Activated T-helper 1 cell treated with anti-CD3 and anti-CD28 coated beads, Interleukin-12 subunit alpha, Interleukin-12 subunit beta, Interleukin-2, Interleukin-4 antibody, amounts not matched to agents 30 ng/mL and 10 ng/mL and 1 ng/mL, durations not matched to agents 14 hours and 24 hours and 36 hours (primary cell): ENCODE results near the gene DOCK6. TPM values are rescaled to one million over a fixed set of nuclear protein-coding genes. Genes with fewer than 3 reads are reported as not detected.
"Not testable (repeated sequence)": the region's sequence is repeated elsewhere in the genome, so short reads cannot be mapped to it uniquely, and the experiment has no call there.

Experiments
- DNase-seq: peaks from one replicate; pipeline ENCODE4 v3.0.0; 2021; ENCODE audit warnings: low spot score
- H3K27ac Mint-ChIP-seq: one replicate; pipeline ENCODE4 v1.8.0; 2021; ENCODE audit warnings: mild to moderate bottlenecking, mixed read lengths
- H3K27me3 Mint-ChIP-seq: one replicate; pipeline ENCODE4 v1.8.0; 2022; ENCODE audit warnings: mild to moderate bottlenecking, moderate library complexity, mixed read lengths; ENCODE audit not compliant: insufficient read depth
- H3K36me3 Mint-ChIP-seq: one replicate; pipeline ENCODE4 v1.8.0; 2021; ENCODE audit warnings: low read depth, mixed read lengths
- H3K4me1 Mint-ChIP-seq: one replicate; pipeline ENCODE4 v1.8.0; 2021; ENCODE audit warnings: low read depth, mixed read lengths
- H3K4me3 Mint-ChIP-seq: one replicate; pipeline ENCODE4 v1.8.0; 2021; ENCODE audit warnings: mild to moderate bottlenecking, moderate library complexity, mixed read lengths
- H3K9me3 Mint-ChIP-seq: one replicate; pipeline ENCODE4 v1.8.0; 2021; ENCODE audit warnings: mixed read lengths
- intact Hi-C: fragments of 100-400 bp; cut with micrococcal nuclease; formaldehyde crosslinking; loops from one replicate; pipeline ENCODE4 v1.15.1; 2024
- total RNA-seq: library from RNA; stranded (reverse); gene quantifications from 2 replicates; pipeline ENCODE4 v1.2.3, GENCODE V29; 2022

The DOCK6 gene
- total RNA-seq, 1 donor from 2014 or later: 1.2 TPM

DNA sequence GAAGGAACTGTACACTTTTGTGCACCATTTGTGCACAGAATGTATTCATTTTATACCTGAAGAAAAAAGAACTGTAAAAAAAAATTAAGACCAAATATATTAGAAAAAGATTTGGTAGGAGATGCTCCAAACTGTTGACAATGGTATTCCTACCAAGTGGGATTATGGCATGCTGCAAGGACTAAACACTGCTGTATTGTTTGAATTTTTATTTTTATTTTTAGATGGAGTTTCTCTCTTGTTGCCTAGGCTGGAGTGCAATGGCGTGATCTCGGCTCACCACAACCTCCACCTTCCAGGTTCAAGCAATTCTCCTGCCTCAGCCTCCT, 101.9 kb downstream of the DOCK6 start:
- H3K9me3 Mint-ChIP-seq, H3K27ac Mint-ChIP-seq, H3K4me3 Mint-ChIP-seq, intact Hi-C loops, H3K27me3 Mint-ChIP-seq, H3K36me3 Mint-ChIP-seq, DNase-seq, H3K4me1 Mint-ChIP-seq: not testable (repeated sequence)

DNA sequence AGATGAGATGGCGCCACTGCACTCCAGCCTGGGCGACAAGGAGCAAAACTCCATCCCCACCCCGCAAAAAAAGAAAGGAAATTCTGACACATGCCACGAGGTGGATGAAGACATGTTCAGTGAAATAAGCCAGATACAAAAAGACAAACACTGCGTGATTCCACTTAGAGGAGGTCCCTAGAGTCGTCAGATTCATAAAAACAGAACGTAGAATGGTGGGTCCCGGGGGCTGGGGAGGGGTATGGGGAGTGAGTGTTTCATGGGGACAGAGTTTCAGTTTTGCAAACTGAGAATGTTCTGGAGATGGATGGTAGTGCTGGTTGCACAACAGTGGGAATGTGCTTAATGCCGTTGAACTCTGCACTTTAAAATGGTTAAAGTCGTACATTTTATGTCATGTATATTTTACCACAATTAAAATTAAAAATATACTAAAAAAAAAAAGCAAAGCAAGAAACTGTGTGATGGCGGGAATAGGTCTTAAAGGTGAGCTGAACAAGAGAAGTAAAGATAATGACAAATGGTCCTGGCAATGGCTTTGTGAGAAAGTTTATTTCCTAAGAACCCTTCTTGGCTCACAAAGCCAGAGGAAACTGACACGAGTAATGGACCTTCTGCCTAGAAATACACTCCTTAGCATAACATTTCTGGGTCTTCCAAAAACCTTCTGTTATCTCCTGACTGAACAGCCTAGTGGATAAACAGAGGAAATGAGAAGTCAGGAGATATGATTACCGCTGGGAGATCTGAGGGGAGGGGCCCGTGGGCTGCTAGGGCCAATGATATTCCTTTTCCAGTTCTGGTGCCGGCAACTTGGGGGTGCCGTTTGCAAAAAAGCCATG, 102.5 kb downstream of the DOCK6 start:
- Mint-ChIP-seq H3K4me3 (no peak overlapping the region), H3K27me3 (no peaks in the 10 kb centered on the region), H3K27ac (no peak overlapping the region), H3K4me1 (no peaks in the 10 kb centered on the region), H3K9me3 (no peaks in the 10 kb centered on the region), H3K36me3 (no peaks in the 10 kb centered on the region)
- no peak for DNase-seq
- intact Hi-C loops: loop anchor here (5.0 kb wide), 1 partner anchor 37 kb away; the partner anchor contains the start of gene KANK2

DNA sequence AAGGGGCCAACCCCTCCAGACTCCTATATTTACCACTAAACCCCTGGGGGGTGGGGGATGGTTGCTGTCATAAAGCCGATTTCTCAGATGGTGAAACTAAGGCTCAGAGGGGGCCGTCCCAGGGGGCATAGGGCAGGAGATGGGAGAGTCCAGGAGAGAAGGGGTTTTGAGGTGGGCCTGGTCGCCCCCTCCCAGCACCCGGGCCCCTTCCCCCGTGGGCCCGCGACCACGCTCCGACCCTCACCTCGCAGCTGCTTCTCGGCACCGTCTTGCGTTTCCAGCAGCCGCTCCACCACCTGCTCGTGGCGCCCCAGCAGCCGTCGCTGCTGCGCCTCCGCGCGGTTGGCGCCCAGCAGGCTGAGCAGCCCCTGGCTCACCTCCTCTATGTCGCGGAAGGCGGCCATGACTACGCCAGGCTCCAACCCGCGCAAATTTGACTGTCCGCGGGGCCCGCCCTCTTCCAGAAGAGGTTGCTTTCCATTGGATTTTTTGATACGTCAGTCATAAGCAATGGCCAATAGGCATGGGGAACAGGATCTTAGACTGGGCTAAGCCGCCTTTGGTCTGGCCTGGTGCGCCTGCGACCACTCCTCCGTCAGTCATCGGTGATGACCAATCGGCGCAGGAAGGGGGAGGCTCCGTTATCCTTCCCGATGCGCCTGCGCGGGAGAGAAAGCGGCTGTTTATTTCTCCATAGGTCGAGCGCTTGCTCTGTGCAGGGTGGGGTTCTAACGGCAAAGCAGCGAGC, 106.8 kb downstream of the DOCK6 start, which contains the start of gene SPC24:
Gene SPC24, minus strand, starts transcription at position 410 of the 748 bp plus-strand sequence. Its CDS starts 6 bp downstream, at position 404.
- H3K27ac Mint-ChIP-seq: peak within 1 kb of the TSS; percentile 89
- H3K9me3 Mint-ChIP-seq: no peaks in the 10 kb centered on the region
- H3K4me3 Mint-ChIP-seq: peak within 1 kb of the TSS; percentile 84
- DNase-seq: peak; percentile 94
- H3K36me3 Mint-ChIP-seq: peaks cover 7% of the 10 kb centered on the region
- H3K27me3 Mint-ChIP-seq: no peaks in the 10 kb centered on the region
- H3K4me1 Mint-ChIP-seq: peaks cover 7% of the 10 kb centered on the region
- intact Hi-C loops: loop anchor here (1.0 to 5.0 kb wide), 7 partner anchors 17 to 350 kb away; partner anchors contain the start of genes CCDC159, KANK2, LDLR and ODAD3

DNA sequence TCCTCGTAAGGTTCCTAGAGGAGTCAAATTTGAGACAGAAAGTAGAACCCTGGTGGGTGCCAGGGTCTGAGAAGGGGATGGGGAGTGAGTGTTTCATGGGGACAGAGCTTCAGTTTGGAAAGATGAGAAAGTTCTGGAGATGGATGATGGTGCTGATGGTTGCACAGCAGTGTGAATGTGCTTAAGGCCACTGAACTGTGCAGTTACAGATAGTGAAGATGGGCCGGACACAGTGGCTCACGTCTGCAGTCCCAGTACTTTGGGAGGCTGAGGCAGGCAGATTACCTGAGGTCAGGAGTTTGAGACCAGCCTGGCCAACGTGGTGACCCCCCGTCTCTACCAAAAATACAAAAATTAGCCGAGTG, 107.7 kb downstream of the DOCK6 start:
- Mint-ChIP-seq H3K9me3 (no peaks in the 10 kb centered on the region), H3K27me3 (no peaks in the 10 kb centered on the region), H3K27ac (peak overlapping the region; percentile 55), H3K4me1 (peaks cover 7% of the 10 kb centered on the region), H3K36me3 (peaks cover 7% of the 10 kb centered on the region), H3K4me3 (peak overlapping the region; percentile 84)
- DNase-seq: no peak
- intact Hi-C loops: loop anchor here (1.0 to 5.0 kb wide), 7 partner anchors 16 to 351 kb away; partner anchors contain the start of genes CCDC159, KANK2, LDLR and ODAD3

DNA sequence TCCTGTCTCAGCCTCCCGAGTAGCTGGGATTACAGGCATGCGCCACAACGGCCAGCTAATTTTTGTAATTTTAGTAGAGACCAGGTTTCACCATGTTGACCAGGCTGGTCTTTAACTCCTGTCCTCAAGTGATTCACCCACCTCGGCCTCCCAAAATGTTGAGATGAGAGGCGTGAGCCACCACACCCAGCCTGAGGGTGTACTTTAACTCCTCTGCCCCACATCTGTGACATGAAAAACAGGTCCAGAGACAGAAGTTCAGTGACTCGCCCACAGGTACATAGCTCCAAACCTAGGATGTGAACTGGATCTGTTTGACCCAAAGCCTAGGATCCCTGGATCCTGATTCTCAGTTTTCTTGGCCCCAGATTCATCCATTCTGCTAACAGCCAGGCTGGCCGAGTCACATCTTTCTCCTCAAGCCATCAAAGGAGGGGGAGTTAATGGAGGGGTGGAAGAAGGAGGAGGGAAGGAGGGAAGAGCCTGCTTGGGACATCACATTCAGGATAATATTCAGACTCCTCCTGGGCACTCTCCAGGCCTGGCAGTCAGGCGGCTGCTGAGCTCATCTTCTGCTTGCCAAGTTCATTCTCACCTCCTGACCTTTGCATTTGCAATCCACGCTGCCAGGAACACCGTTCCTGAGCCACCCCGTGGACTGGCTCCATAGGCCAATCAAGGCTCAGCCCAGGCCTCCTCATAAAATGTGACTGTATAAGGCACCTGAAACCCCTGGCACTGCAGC, 109.8 kb downstream of the DOCK6 start:
- Mint-ChIP-seq H3K36me3 (peaks cover 20% of the 10 kb centered on the region), H3K4me1 (peaks cover 7% of the 10 kb centered on the region), H3K4me3 (peak overlapping the region; percentile 45), H3K9me3 (no peaks in the 10 kb centered on the region), H3K27ac (no peak overlapping the region), H3K27me3 (no peaks in the 10 kb centered on the region)
- no peak for DNase-seq
- intact Hi-C loops: no loop called here

DNA sequence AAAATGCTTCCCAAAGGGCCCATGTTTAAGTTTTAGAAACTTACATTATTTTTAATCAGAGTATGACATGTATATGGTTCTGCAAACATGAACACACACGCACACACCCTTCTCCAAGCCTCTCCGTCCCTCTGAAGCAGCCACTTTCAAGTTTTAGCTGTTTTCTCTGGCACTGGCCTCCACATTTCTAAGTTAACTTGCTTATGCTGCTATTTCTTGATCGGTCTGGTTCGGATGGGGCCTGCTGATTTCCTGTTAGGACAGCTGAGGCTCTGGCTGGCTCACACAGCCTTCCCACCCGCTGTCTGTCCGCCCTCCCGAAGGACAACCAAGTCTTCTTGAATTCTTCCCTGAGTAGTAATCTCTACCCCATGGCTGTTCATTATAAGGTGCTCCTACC, 111.1 kb downstream of the DOCK6 start:
- intact Hi-C loops: no loop called here
- H3K4me1 Mint-ChIP-seq: peaks cover 7% of the 10 kb centered on the region
- no peak for DNase-seq
- H3K36me3 Mint-ChIP-seq: peaks cover 23% of the 10 kb centered on the region
- H3K27me3 Mint-ChIP-seq: no peaks in the 10 kb centered on the region
- H3K4me3 Mint-ChIP-seq: no peak overlapping the region
- H3K27ac Mint-ChIP-seq: no peak overlapping the region
- H3K9me3 Mint-ChIP-seq: no peaks in the 10 kb centered on the region

Other genes starting within 250 kb of the DOCK6 start
- 115 and 117 TPM in 2 replicates for gene LDLR, start 173.1 kb downstream of the DOCK6 start, total RNA-seq
- 30.3 and 30.4 TPM in 2 replicates for gene SPC24, start 106.7 kb downstream of the DOCK6 start, total RNA-seq
- gene KANK2, start 65.0 kb downstream of the DOCK6 start, total RNA-seq: 2.7 and 3.9 TPM in 2 replicates
- gene ANGPTL8, start 22.9 kb downstream of the DOCK6 start, total RNA-seq: not detected in 2 replicates
- not detected in 2 replicates for gene TSPAN16, start 33.6 kb upstream of the DOCK6 start, total RNA-seq
- gene RAB3D, start 77.1 kb upstream of the DOCK6 start, total RNA-seq: 5.9 and 6.9 TPM in 2 replicates
- gene TMEM205, start 83.7 kb upstream of the DOCK6 start, total RNA-seq: 26.6 and 31.2 TPM in 2 replicates
- gene CCDC159, start 84.0 kb upstream of the DOCK6 start, total RNA-seq: 10.7 and 14.4 TPM in 2 replicates
- 2.0 TPM in 2 replicates for gene PLPPR2, start 92.9 kb upstream of the DOCK6 start, total RNA-seq
- 3.2 and 3.9 TPM in 2 replicates for gene SWSAP1, start 112.1 kb upstream of the DOCK6 start, total RNA-seq
- gene EPOR, start 121.8 kb upstream of the DOCK6 start, total RNA-seq: 7.3 and 7.9 TPM in 2 replicates
- not detected in 2 replicates for gene RGL3, start 156.8 kb upstream of the DOCK6 start, total RNA-seq
- not detected in 2 replicates for gene ODAD3, start 172.6 kb upstream of the DOCK6 start, total RNA-seq
- gene PRKCSH, start 173.1 kb upstream of the DOCK6 start, total RNA-seq: 322 and 334 TPM in 2 replicates
- 0.34 TPM in 1 of 2 replicates, not detected in the other for gene ELAVL3, start 218.5 kb upstream of the DOCK6 start, total RNA-seq
- 19.9 and 23.1 TPM in 2 replicates for gene ZNF653, start 243.3 kb upstream of the DOCK6 start, total RNA-seq